ENCODE data around the gene NOTCH2.

NOTCH2 gene

GRCh38 chr1:119971710-119972570, 97.5 kb downstream of the NOTCH2 start:
- no peak for DNase-seq

GRCh38 chr1:119968601-119969000, 100.9 kb downstream of the NOTCH2 start:
- DNase-seq: no peak

GRCh38 chr1:119968068-119968492, 101.4 kb downstream of the NOTCH2 start:
- DNase-seq: peak; percentile 31

GRCh38 chr1:119966681-119967080, 102.8 kb downstream of the NOTCH2 start:
- no peak for DNase-seq

GRCh38 chr1:119966020-119966419, 103.4 kb downstream of the NOTCH2 start:
- no peak for DNase-seq

GRCh38 chr1:119964673-119965363, 104.6 kb downstream of the NOTCH2 start:
- DNase-seq: peak; percentile 72

GRCh38 chr1:119962296-119962968, 107.0 kb downstream of the NOTCH2 start:
- DNase-seq: no peak

- no peak for DNase-seq
These were observed 109.0 kb downstream of the NOTCH2 start for GRCh38 chr1:119960501-119960900.

GRCh38 chr1:119959268-119960220, 109.9 kb downstream of the NOTCH2 start:
- DNase-seq: no peak

- no peak for DNase-seq
These were observed 111.2 kb downstream of the NOTCH2 start for GRCh38 chr1:119958223-119958622.

- DNase-seq: no peak
These were observed 113.2 kb downstream of the NOTCH2 start for GRCh38 chr1:119956306-119956705.

GRCh38 chr1:119954476-119955422, 114.7 kb downstream of the NOTCH2 start:
- DNase-seq: no peak

GRCh38 chr1:119953266-119953998, 116.0 kb downstream of the NOTCH2 start:
- no peak for DNase-seq

- DNase-seq: no peak
These were observed 117.0 kb downstream of the NOTCH2 start for GRCh38 chr1:119952496-119952895.

- DNase-seq: peak; percentile 79
These were observed 120.9 kb downstream of the NOTCH2 start for GRCh38 chr1:119948342-119949214.

- DNase-seq: peak; percentile 93
These were observed 122.0 kb downstream of the NOTCH2 start for GRCh38 chr1:119947468-119947867.

- peak; percentile 34 for DNase-seq
These were observed 122.7 kb downstream of the NOTCH2 start for GRCh38 chr1:119946724-119947123.

- no peak for DNase-seq
These were observed 126.2 kb downstream of the NOTCH2 start for GRCh38 chr1:119943216-119943615.

- DNase-seq: no peak
These were observed 128.1 kb downstream of the NOTCH2 start for GRCh38 chr1:119941392-119941791.

Data from HCEC 1CT (cell line).